GM23338 (cell line): ENCODE measurements around the gene TFB2M. TPM values are rescaled to one million over a fixed set of nuclear protein-coding genes. Genes with fewer than 3 reads are reported as not detected.

ENCODE experiments used
- ATAC-seq: fragments of 200-7000 bp; cut with Tn5 transposase; 3 replicates; pipeline ENCODE4 v1.9.1; 2020
- DNase-seq: peaks from one replicate; pipeline ENCODE4 v3.0.0-alpha.2; 2015; ENCODE audit warnings: low spot score
- H2AFZ ChIP-seq: fragments of 200-600 bp; sonication (generic); 2 replicates; pipeline ENCODE4 v1.8.0; 2016; ENCODE audit warnings: antibody characterized with exemption, mild to moderate bottlenecking, moderate library complexity
- H3F3A ChIP-seq: fragments of 200-600 bp; sonication (generic); replicated peaks from 2 replicates; pipeline ENCODE4 v1.8.0; 2017; ENCODE audit warnings: antibody characterized with exemption, mixed run types, low read depth
- H3K27ac ChIP-seq: fragments of 200-600 bp; sonication (generic); 2 replicates; pipeline ENCODE4 v1.6.1; 2016; ENCODE audit warnings: low read depth
- H3K27me3 ChIP-seq: fragments of 200-600 bp; sonication (generic); 2 replicates; pipeline ENCODE4 v1.8.0; 2016; ENCODE audit warnings: mild to moderate bottlenecking, mixed run types, moderate library complexity; ENCODE audit not compliant: insufficient read depth
- H3K36me3 ChIP-seq: fragments of 200-600 bp; sonication (generic); 2 replicates; pipeline ENCODE4 v1.8.0; 2016; ENCODE audit warnings: mild to moderate bottlenecking; ENCODE audit not compliant: insufficient read depth
- H3K4me1 ChIP-seq: fragments of 200-600 bp; sonication (generic); 2 replicates; pipeline ENCODE4 v1.8.0; 2016; ENCODE audit warnings: mild to moderate bottlenecking, moderate library complexity; ENCODE audit not compliant: insufficient read depth
- H3K4me2 ChIP-seq: fragments of 200-600 bp; sonication (generic); 2 replicates; pipeline ENCODE4 v1.7.1; 2017; ENCODE audit warnings: mixed run types
- H3K4me3 ChIP-seq: fragments of 200-600 bp; sonication (generic); 2 replicates; pipeline ENCODE4 v1.6.1; 2016; ENCODE audit warnings: mixed run types
- H3K79me2 ChIP-seq: fragments of 200-600 bp; sonication (generic); replicated peaks from 2 replicates; pipeline ENCODE4 v1.8.0; 2017; ENCODE audit warnings: mild to moderate bottlenecking; ENCODE audit not compliant: insufficient read depth
- H3K9me2 ChIP-seq: fragments of 200-600 bp; sonication (generic); 2 replicates; pipeline ENCODE4 v1.8.0; 2017; ENCODE audit not compliant: insufficient read depth
- H4K20me1 ChIP-seq: fragments of 200-600 bp; sonication (generic); replicated peaks from 2 replicates; pipeline ENCODE4 v1.8.0; 2017; ENCODE audit warnings: mild to moderate bottlenecking; ENCODE audit not compliant: insufficient read depth
- H3K27ac Mint-ChIP-seq: 2 replicates; pipeline ENCODE4 v1.8.0; 2020; ENCODE audit warnings: inconsistent platforms, mild to moderate bottlenecking, moderate library complexity, mixed read lengths
- H3K27me3 Mint-ChIP-seq: 3 replicates; pipeline ENCODE4 v1.8.0; 2022; ENCODE audit warnings: low read depth, mild to moderate bottlenecking, moderate library complexity, mixed read lengths, inconsistent platforms; ENCODE audit not compliant: insufficient read depth, poor library complexity
- H3K36me3 Mint-ChIP-seq: 3 replicates; pipeline ENCODE4 v1.8.0; 2021; ENCODE audit warnings: low read depth, mild to moderate bottlenecking, inconsistent platforms, moderate library complexity, mixed read lengths
- H3K4me1 Mint-ChIP-seq: 3 replicates; pipeline ENCODE4 v1.8.0; 2020; ENCODE audit warnings: mild to moderate bottlenecking, inconsistent platforms, mixed read lengths
- H3K4me3 Mint-ChIP-seq: 3 replicates; pipeline ENCODE4 v1.8.0; 2021; ENCODE audit warnings: moderate library complexity, mild to moderate bottlenecking, inconsistent platforms, mixed read lengths
- H3K9me3 Mint-ChIP-seq: 3 replicates; pipeline ENCODE4 v1.8.0; 2020; ENCODE audit warnings: moderate library complexity, mild to moderate bottlenecking, inconsistent platforms, mixed read lengths
- EZH2 ChIP-seq: fragments of 200-600 bp; sonication (generic); IDR thresholded peaks from one replicate; pipeline ENCODE4 v1.8.0; 2017; ENCODE audit warnings: antibody characterized with exemption, mild to moderate bottlenecking, low read depth; ENCODE audit not compliant: unreplicated experiment
- JUNB ChIP-seq: IDR thresholded peaks from one replicate; pipeline ENCODE4 v1.6.1; 2016; ENCODE audit warnings: antibody characterized with exemption; ENCODE audit not compliant: unreplicated experiment
- NANOG ChIP-seq: IDR thresholded peaks from 2 replicates; pipeline ENCODE4 v1.6.1; 2016; ENCODE audit warnings: antibody characterized with exemption, borderline replicate concordance
- polyA plus RNA-seq: library from polyadenylated mRNA; unstranded; fragments of >200 nt; fragmentation: Nextera tagmentation; extraction: Ambion mirVana; gene quantifications from 2 replicates; pipeline ENCODE4 v1.2.1, GENCODE V29; 2016
- total RNA-seq: library from RNA; depleted of rRNA; stranded (reverse); fragments of >200 nt; shearing (Covaris generic); gene quantifications from 2 replicates; pipeline ENCODE4 v1.2.3, GENCODE V29; 2014
- TF ChIP-seq, protein P1 (sequence below): fragments of 250-450 bp; sonication (Bioruptor Pico); IDR thresholded peaks from 2 replicates; pipeline ENCODE4 v1.5.0; 2020; ENCODE audit warnings: mild to moderate bottlenecking, moderate library complexity
- TF ChIP-seq, protein P2 (sequence below), 2 experiments: fragments of 200-600 bp in 1 of 2; sonication (generic) in 1 of 2; conservative IDR thresholded peaks; 2 replicates each; pipeline versions ENCODE4 v1.5.1 to v1.6.1; 2016 to 2017; ENCODE audit warnings: antibody characterized with exemption in 2 of 2, low read depth in 2 of 2, mild to moderate bottlenecking in 2 of 2, moderate library complexity in 1 of 2
- TF ChIP-seq, protein P3 (sequence below): IDR thresholded peaks from 2 replicates; pipeline ENCODE4 v1.6.1; 2016; ENCODE audit warnings: antibody characterized with exemption

TFB2M gene
- total and polyA plus RNA-seq, 2 experiments from 2014 or later: 18.7 to 24.9 TPM

DNA sequence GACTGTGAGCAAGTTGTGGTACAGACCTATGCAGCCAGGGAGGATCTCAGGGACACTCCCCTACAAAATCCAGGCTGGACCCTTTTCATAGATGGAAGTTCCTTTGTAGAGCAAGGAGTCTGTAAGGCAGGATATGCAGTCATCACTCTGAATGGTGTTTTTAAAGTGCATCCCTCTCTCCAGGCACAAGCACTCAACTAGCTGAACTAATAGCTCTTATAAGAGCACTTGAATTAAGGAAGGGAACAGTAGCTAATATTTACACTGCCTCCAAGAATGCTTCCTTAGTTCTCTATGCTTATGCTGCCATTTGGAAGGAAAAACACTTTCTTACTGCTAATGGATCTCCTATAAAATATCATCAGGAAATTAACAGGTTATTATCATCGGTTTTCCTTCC, 31.9 kb downstream of the TFB2M start (continued):
- TF ChIP-seq, protein P1, sequence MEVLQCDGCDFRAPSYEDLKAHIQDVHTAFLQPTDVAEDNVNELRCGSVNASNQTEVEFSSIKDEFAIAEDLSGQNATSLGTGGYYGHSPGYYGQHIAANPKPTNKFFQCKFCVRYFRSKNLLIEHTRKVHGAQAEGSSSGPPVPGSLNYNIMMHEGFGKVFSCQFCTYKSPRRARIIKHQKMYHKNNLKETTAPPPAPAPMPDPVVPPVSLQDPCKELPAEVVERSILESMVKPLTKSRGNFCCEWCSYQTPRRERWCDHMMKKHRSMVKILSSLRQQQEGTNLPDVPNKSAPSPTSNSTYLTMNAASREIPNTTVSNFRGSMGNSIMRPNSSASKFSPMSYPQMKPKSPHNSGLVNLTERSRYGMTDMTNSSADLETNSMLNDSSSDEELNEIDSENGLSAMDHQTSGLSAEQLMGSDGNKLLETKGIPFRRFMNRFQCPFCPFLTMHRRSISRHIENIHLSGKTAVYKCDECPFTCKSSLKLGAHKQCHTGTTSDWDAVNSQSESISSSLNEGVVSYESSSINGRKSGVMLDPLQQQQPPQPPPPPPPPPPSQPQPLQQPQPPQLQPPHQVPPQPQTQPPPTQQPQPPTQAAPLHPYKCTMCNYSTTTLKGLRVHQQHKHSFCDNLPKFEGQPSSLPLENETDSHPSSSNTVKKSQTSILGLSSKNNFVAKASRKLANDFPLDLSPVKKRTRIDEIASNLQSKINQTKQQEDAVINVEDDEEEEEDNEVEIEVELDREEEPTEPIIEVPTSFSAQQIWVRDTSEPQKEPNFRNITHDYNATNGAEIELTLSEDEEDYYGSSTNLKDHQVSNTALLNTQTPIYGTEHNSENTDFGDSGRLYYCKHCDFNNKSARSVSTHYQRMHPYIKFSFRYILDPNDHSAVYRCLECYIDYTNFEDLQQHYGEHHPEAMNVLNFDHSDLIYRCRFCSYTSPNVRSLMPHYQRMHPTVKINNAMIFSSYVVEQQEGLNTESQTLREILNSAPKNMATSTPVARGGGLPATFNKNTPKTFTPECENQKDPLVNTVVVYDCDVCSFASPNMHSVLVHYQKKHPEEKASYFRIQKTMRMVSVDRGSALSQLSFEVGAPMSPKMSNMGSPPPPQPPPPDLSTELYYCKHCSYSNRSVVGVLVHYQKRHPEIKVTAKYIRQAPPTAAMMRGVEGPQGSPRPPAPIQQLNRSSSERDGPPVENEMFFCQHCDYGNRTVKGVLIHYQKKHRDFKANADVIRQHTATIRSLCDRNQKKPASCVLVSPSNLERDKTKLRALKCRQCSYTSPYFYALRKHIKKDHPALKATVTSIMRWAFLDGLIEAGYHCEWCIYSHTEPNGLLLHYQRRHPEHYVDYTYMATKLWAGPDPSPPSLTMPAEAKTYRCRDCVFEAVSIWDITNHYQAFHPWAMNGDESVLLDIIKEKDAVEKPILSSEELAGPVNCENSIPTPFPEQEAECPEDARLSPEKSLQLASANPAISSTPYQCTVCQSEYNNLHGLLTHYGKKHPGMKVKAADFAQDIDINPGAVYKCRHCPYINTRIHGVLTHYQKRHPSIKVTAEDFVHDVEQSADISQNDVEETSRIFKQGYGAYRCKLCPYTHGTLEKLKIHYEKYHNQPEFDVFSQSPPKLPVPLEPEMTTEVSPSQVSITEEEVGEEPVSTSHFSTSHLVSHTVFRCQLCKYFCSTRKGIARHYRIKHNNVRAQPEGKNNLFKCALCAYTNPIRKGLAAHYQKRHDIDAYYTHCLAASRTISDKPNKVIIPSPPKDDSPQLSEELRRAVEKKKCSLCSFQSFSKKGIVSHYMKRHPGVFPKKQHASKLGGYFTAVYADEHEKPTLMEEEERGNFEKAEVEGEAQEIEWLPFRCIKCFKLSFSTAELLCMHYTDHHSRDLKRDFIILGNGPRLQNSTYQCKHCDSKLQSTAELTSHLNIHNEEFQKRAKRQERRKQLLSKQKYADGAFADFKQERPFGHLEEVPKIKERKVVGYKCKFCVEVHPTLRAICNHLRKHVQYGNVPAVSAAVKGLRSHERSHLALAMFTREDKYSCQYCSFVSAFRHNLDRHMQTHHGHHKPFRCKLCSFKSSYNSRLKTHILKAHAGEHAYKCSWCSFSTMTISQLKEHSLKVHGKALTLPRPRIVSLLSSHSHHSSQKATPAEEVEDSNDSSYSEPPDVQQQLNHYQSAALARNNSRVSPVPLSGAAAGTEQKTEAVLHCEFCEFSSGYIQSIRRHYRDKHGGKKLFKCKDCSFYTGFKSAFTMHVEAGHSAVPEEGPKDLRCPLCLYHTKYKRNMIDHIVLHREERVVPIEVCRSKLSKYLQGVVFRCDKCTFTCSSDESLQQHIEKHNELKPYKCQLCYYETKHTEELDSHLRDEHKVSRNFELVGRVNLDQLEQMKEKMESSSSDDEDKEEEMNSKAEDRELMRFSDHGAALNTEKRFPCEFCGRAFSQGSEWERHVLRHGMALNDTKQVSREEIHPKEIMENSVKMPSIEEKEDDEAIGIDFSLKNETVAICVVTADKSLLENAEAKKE (CRISPR knock-in tag): no peak
- TF ChIP-seq JUNB (no peak), EZH2 (no peak)
- TF ChIP-seq, protein P2, sequence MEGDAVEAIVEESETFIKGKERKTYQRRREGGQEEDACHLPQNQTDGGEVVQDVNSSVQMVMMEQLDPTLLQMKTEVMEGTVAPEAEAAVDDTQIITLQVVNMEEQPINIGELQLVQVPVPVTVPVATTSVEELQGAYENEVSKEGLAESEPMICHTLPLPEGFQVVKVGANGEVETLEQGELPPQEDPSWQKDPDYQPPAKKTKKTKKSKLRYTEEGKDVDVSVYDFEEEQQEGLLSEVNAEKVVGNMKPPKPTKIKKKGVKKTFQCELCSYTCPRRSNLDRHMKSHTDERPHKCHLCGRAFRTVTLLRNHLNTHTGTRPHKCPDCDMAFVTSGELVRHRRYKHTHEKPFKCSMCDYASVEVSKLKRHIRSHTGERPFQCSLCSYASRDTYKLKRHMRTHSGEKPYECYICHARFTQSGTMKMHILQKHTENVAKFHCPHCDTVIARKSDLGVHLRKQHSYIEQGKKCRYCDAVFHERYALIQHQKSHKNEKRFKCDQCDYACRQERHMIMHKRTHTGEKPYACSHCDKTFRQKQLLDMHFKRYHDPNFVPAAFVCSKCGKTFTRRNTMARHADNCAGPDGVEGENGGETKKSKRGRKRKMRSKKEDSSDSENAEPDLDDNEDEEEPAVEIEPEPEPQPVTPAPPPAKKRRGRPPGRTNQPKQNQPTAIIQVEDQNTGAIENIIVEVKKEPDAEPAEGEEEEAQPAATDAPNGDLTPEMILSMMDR (conservative IDR thresholded peaks at IDR 0.05; ENCODE audit: low read depth in 2 of 2): no peak
- TF ChIP-seq, protein P3, sequence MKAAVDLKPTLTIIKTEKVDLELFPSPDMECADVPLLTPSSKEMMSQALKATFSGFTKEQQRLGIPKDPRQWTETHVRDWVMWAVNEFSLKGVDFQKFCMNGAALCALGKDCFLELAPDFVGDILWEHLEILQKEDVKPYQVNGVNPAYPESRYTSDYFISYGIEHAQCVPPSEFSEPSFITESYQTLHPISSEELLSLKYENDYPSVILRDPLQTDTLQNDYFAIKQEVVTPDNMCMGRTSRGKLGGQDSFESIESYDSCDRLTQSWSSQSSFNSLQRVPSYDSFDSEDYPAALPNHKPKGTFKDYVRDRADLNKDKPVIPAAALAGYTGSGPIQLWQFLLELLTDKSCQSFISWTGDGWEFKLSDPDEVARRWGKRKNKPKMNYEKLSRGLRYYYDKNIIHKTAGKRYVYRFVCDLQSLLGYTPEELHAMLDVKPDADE: no peak

DNA sequence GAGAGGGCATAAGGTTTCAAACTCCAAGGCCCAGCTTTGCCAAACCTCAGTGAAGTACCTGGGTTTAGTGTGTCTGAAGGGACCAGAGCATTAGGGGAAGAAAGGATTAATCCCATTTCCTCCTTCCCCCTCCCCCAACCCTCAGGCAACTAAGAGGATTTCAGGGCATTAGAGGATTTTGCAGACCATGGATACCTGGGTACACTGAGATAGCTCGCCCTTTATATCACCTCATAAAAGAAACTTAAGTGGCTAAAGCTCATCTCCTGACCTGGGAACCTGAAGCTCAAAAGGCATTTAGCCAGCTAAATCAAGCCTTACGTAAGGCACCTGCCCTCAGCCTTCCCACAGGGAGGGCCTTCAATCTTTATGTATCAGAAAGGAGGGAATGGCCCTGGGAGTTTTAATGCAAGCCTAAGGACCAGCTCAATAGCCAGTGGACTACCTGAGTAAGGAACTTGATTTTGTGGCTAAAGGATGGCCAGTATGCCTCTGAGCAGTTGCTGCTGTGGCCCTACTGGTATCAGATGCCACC, 32.6 kb downstream of the TFB2M start:
- Histone ChIP-seq H3K36me3 (no peaks in the 10 kb centered on the region), H3K4me2 (no peak overlapping the region), H4K20me1 (no peaks in the 10 kb centered on the region), H3K4me1 (0 out of 2 replicates have a peak, but pooled peaks cover 7% of the 10 kb centered on the region), H3K9me2 (no peaks in the 10 kb centered on the region), H3K79me2 (no peaks in the 10 kb centered on the region), H3F3A (no peaks in the 10 kb centered on the region), H3K27ac (no peak overlapping the region), H2AFZ (no peak overlapping the region), H3K27me3 (no peaks in the 10 kb centered on the region), H3K4me3 (no peak overlapping the region)
- ATAC-seq: no peak
- Mint-ChIP-seq H3K4me1 (peaks cover 3% of the 10 kb centered on the region; the same call in 2 of the 3 replicates), H3K36me3 (peaks cover 11% of the 10 kb centered on the region; the same call in 2 of the 3 replicates), H3K27me3 (no peaks in the 10 kb centered on the region), H3K9me3 (peaks cover 37% of the 10 kb centered on the region), H3K4me3 (no peak overlapping the region), H3K27ac (no peak overlapping the region)
- DNase-seq: no peak
- no peak for TF ChIP-seq NANOG
- TF ChIP-seq JUNB: no peak
- TF ChIP-seq EZH2: no peak
